Measurements from ENCODE around the gene CDIP1. TPM values are rescaled to one million over a fixed set of nuclear protein-coding genes. Genes with fewer than 3 reads are reported as not detected.

CDIP1 gene
- total RNA-seq, 1 experiment from 2014 or later: 49.7 TPM

DNA sequence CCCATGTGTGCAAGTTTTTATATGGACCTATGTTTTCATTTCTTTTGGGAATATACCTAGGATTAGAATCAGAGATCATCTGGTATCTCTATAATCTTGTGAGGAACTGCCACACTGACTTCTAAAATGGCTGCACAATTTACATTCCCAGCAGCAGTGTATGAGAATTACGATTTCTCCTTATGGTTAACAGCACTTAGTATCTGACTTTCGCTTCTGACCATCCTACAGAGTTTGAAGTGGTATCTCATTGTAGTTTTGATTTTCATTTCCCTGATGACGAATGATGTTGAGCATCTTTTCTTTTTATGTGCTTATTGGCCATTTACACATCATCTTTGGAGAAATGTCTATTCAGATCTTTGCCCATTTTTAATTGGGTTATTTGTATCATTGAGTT, 27.6 kb upstream of the CDIP1 start:
- Histone ChIP-seq H2BK120ac (ENCODE audit: low read depth, low read length, poor library complexity, severe bottlenecking) (no peak overlapping the region), H4K20me1 (ENCODE audit: control insufficient read depth, insufficient read depth, insufficient read length) (no peaks in the 10 kb centered on the region)
- H3K9me3 Mint-ChIP-seq: no peaks in the 10 kb centered on the region

More for the DNA sequence above, 27.6 kb upstream of the CDIP1 start:
- DNase-seq: no peak
- Histone ChIP-seq H3T11ph (ENCODE audit: low read length) (no peak overlapping the region), H3K23me2 (ENCODE audit: insufficient read length, low read depth, low read length, poor library complexity, severe bottlenecking) (no peaks in the 10 kb centered on the region), H3K4me2 (ENCODE audit: insufficient read depth, insufficient read length, low read length) (no peak overlapping the region), H3K4me1 (ENCODE audit: insufficient read depth, low read length) (no peaks in the 10 kb centered on the region; the same call in 1 of the 2 replicates), H4K8ac (replicated peaks; ENCODE audit: insufficient read length, low read depth, low read length) (no peak overlapping the region), H3K23ac (ENCODE audit: insufficient read length, low read depth, low read length) (no peak overlapping the region), H3K18ac (ENCODE audit: insufficient read length, low read depth, low read length) (no peak overlapping the region), H3K14ac (ENCODE audit: insufficient read depth, low read length) (no peak overlapping the region), H3K27ac (ENCODE audit: insufficient read length, low read depth, low read length) (no peak overlapping the region), H2BK12ac (ENCODE audit: insufficient read length, low read depth, low read length) (no peak overlapping the region), H4K91ac (ENCODE audit: insufficient read length, low read depth, low read length) (no peak overlapping the region), H3K9ac (ENCODE audit: extremely low read depth, insufficient read length, low read length) (no peak overlapping the region), H3K9me3 (ENCODE audit: control insufficient read depth, low read depth, low read length) (no peaks in the 10 kb centered on the region), H2BK20ac (ENCODE audit: low read depth, low read length, poor library complexity, severe bottlenecking) (no peak overlapping the region), H2BK15ac (ENCODE audit: low read depth, low read length) (no peak overlapping the region), H3K79me1 (ENCODE audit: insufficient read depth, low read depth, low read length, poor library complexity, severe bottlenecking) (no peaks in the 10 kb centered on the region), H2AFZ (ENCODE audit: low read length) (no peak overlapping the region), H3K27me3 (ENCODE audit: insufficient read depth, low read length) (no peaks in the 10 kb centered on the region), H3K79me2 (ENCODE audit: insufficient read depth, low read length) (no peaks in the 10 kb centered on the region), H2AK5ac (ENCODE audit: insufficient read length, low read length) (no peak overlapping the region), H2BK5ac (ENCODE audit: insufficient read length, low read length) (no peak overlapping the region), H4K5ac (ENCODE audit: insufficient read length, low read depth, low read length) (no peak overlapping the region), H3K4ac (ENCODE audit: low read depth, low read length) (no peak overlapping the region), H3K56ac (ENCODE audit: insufficient read length, low read depth, low read length) (no peak overlapping the region)
- TF ChIP-seq, protein P1, sequence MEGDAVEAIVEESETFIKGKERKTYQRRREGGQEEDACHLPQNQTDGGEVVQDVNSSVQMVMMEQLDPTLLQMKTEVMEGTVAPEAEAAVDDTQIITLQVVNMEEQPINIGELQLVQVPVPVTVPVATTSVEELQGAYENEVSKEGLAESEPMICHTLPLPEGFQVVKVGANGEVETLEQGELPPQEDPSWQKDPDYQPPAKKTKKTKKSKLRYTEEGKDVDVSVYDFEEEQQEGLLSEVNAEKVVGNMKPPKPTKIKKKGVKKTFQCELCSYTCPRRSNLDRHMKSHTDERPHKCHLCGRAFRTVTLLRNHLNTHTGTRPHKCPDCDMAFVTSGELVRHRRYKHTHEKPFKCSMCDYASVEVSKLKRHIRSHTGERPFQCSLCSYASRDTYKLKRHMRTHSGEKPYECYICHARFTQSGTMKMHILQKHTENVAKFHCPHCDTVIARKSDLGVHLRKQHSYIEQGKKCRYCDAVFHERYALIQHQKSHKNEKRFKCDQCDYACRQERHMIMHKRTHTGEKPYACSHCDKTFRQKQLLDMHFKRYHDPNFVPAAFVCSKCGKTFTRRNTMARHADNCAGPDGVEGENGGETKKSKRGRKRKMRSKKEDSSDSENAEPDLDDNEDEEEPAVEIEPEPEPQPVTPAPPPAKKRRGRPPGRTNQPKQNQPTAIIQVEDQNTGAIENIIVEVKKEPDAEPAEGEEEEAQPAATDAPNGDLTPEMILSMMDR (conservative IDR thresholded peaks at IDR 0.05): no peak
- Mint-ChIP-seq H3K4me3 (no peak overlapping the region), H3K27ac (no peak overlapping the region), H3K36me3 (ENCODE audit: insufficient read depth in 1 of 3, low read depth in 3 of 3) (no peaks in the 10 kb centered on the region; a peak in 1 of 7 replicates), H3K27me3 (ENCODE audit: low read depth) (peaks cover 36% of the 10 kb centered on the region), H3K4me1 (peaks cover 21 to 33% of the 10 kb centered on the region in 2 experiments)
- WGBS (ENCODE audit: extremely low coverage, insufficient read length, low lambda C conversion rate): no CpG with 5 or more reads among the region's 3 CpGs
